ENCODE measurements around the gene TAOK3.

Gene TAOK3

GRCh38 chr12:118103201-118103600 lies 269.5 kb downstream of the TAOK3 start:
- H3K4me3 ChIP-seq (ENCODE audit: low read depth, low read length), result peak overlapping the region; percentile 69
- TF ChIP-seq CTCF (conservative IDR thresholded peaks at IDR 0.05; ENCODE audit: low read depth, low read length), result no peak
- peak; percentile 23 for DNase-seq (ENCODE audit: low read depth)

- TF ChIP-seq CTCF (conservative IDR thresholded peaks at IDR 0.05; ENCODE audit: low read depth, low read length), result no peak
- H3K4me3 ChIP-seq (ENCODE audit: low read depth, low read length), result peak overlapping the region; percentile 69
- no peak for DNase-seq (ENCODE audit: low read depth)
Measured at GRCh38 chr12:118102609-118103008, 270.1 kb downstream of the TAOK3 start.

GRCh38 chr12:118102070-118102469 lies 270.6 kb downstream of the TAOK3 start:
- TF ChIP-seq CTCF (conservative IDR thresholded peaks at IDR 0.05; ENCODE audit: low read depth, low read length), result no peak

GRCh38 chr12:118101051-118101450 lies 271.7 kb downstream of the TAOK3 start:
- no peak for TF ChIP-seq CTCF (conservative IDR thresholded peaks at IDR 0.05; ENCODE audit: low read depth, low read length)
- H3K4me3 ChIP-seq (ENCODE audit: low read depth, low read length), result no peak overlapping the region
- DNase-seq (ENCODE audit: low read depth), result no peak

More at GRCh38 chr12:118102070-118102469, 270.6 kb downstream of the TAOK3 start:
- H3K4me3 ChIP-seq (ENCODE audit: low read depth, low read length), result no peak overlapping the region
- DNase-seq (ENCODE audit: low read depth), result no peak

All from choroid plexus epithelial cell (primary cell).